GM12878 (cell line): Measurements from ENCODE around the gene PAQR7. TPM values are rescaled to one million over a fixed set of nuclear protein-coding genes. Genes with fewer than 3 reads are reported as not detected.

Experiments
- ATAC-seq: fragments of 200-7000 bp; cut with Tn5 transposase; 3 replicates; pipeline ENCODE4 v1.9.1; 2020; ENCODE audit warnings: mild to moderate bottlenecking, moderate library complexity
- BruUV-seq: library from RNA; stranded (reverse); fragments of 400-500 nt; replicated peaks from 2 replicates; lab custom pipeline; 2021; lab: Mats Ljungman, UMichigan
- CTCF ChIA-PET: fragments of 300-600 bp; sonication (Branson Sonifier 250); formaldehyde crosslinking; extraction: SDS; loops from one replicate; lab custom pipeline; 2021; ENCODE audit warnings: inconsistent platforms; lab: Yijun Ruan, JAX
- POLR2A ChIA-PET: fragments of 350-600 bp; formaldehyde crosslinking; extraction: SDS; loops from one replicate; lab custom pipeline; 2021; ENCODE audit warnings: inconsistent platforms; lab: Charles Lee
- RAD21 ChIA-PET: fragments of 300-600 bp; sonication (Branson Sonifier 250); formaldehyde crosslinking; loops from one replicate; lab custom pipeline; 2023; ENCODE audit warnings: antibody characterized with exemption; ENCODE audit not compliant: unreplicated experiment; lab: Charles Lee
- SMC1A ChIA-PET: fragments of 300-600 bp; sonication (Branson Sonifier 250); formaldehyde crosslinking; loops from one replicate; lab custom pipeline; 2023; ENCODE audit not compliant: unreplicated experiment, uncharacterized antibody; lab: Charles Lee
- DNase-seq: peaks from one replicate; pipeline ENCODE4 v3.0.0-alpha.2; 2011; ENCODE audit warnings: low read depth, low spot score
- FAIRE-seq: peaks from 3 replicates; lab custom pipeline; 2011; peaks lifted over from hg19 to GRCh38; lab: Jason Lieb, UNC
- H2AFZ ChIP-seq: 2 replicates; pipeline ENCODE4 v1.6.0; 2011; ENCODE audit warnings: low read depth, low read length, control low read depth; ENCODE audit not compliant: control insufficient read depth
- H3K27ac ChIP-seq: 2 replicates; pipeline ENCODE4 v1.5.1; 2011; ENCODE audit warnings: control low read depth; ENCODE audit not compliant: control insufficient read depth, insufficient read depth
- H3K27me3 ChIP-seq, 2 experiments: replicated peaks in 1 of 2; 2 replicates each; pipeline versions ENCODE4 v1.6.0 to v1.6.1; 2011; ENCODE audit warnings: low read length in 1 of 2; ENCODE audit not compliant: control insufficient read depth in 2 of 2, insufficient read depth in 2 of 2
- H3K36me3 ChIP-seq, 2 experiments: 2 replicates each; pipeline ENCODE4 v1.5.1; 2011; ENCODE audit warnings: low read length in 1 of 2; ENCODE audit not compliant: control insufficient read depth in 2 of 2, insufficient read depth in 2 of 2
- H3K4me1 ChIP-seq: 2 replicates; pipeline ENCODE4 v1.6.1; 2011; ENCODE audit warnings: mild to moderate bottlenecking, low read length, moderate library complexity, mixed read lengths; ENCODE audit not compliant: control insufficient read depth, insufficient read depth
- H3K4me2 ChIP-seq: 2 replicates; pipeline ENCODE4 v1.6.0; 2011; ENCODE audit warnings: control low read depth; ENCODE audit not compliant: control insufficient read depth, insufficient read depth
- H3K4me3 ChIP-seq: fragments of 200-600 bp; sonication (generic); 2 replicates; pipeline ENCODE4 v1.5.1; 2016
- H3K79me2 ChIP-seq: 2 replicates; pipeline ENCODE4 v1.6.0; 2011; ENCODE audit warnings: low read length; ENCODE audit not compliant: control insufficient read depth, insufficient read depth
- H3K9ac ChIP-seq: 2 replicates; pipeline ENCODE4 v1.8.0; 2011; ENCODE audit warnings: low read length, control low read depth, mixed read lengths; ENCODE audit not compliant: control insufficient read depth, insufficient read depth
- H3K9me3 ChIP-seq: replicated peaks from 3 replicates; pipeline ENCODE4 v1.5.1; 2011; ENCODE audit warnings: mild to moderate bottlenecking, low read length; ENCODE audit not compliant: control insufficient read depth, insufficient read depth
- H4K20me1 ChIP-seq: 2 replicates; pipeline ENCODE4 v1.6.0; 2011; ENCODE audit not compliant: control insufficient read depth, insufficient read depth
- GATAD2B ChIP-seq: fragments of 450-650 bp; conservative IDR thresholded peaks from 2 replicates; pipeline ENCODE4 v1.6.1; 2017; ENCODE audit warnings: low read depth, mild to moderate bottlenecking, moderate library complexity
- HDAC6 ChIP-seq: fragments of 200-600 bp; sonication (generic); IDR thresholded peaks from one replicate; pipeline ENCODE4 v1.8.0; 2017; ENCODE audit warnings: antibody characterized with exemption; ENCODE audit not compliant: unreplicated experiment
- STAT3 ChIP-seq: IDR thresholded peaks from 2 replicates; pipeline ENCODE4 v1.6.1; 2011; ENCODE audit warnings: low read depth, low read length, improper control_type of control experiment
- TAF1 ChIP-seq: IDR thresholded peaks from 2 replicates; pipeline ENCODE4 v1.6.1; 2011; ENCODE audit warnings: mild to moderate bottlenecking, low read depth, low read length, borderline replicate concordance
- WRNIP1 ChIP-seq: IDR thresholded peaks from 2 replicates; pipeline ENCODE4 v1.6.1; 2011; ENCODE audit warnings: low read depth, low read length, improper control_type of control experiment, borderline replicate concordance
- WGBS: methylation state at CpG from one replicate; pipeline ENCODE4 v1.1.6; 2016; ENCODE audit warnings: low lambda C conversion rate; ENCODE audit not compliant: insufficient replicate concordance, insufficient coverage; ENCODE audit errors: missing lambda C conversion rate; 5-methylcytosine and 5-hydroxymethylcytosine counted together
- in situ Hi-C: fragments of 300-500 bp; cut with MboI; formaldehyde crosslinking; loops from 9 replicates; pipeline ENCODE4 v1.14.3; 2018; ENCODE audit warnings: mixed read lengths
- intact Hi-C: fragments of 100-400 bp; cut with micrococcal nuclease; formaldehyde crosslinking; loops from one replicate; pipeline ENCODE4 v1.14.2; 2022; ENCODE audit not compliant: unreplicated experiment
- polyA plus RNA-seq, 11 experiments: library from polyadenylated mRNA; depleted of rRNA in 4 of 11; unstranded in 6 of 11; stranded (reverse) in 5 of 11; fragments of >200 nt; fragmentation: Nextera tagmentation in 4 of 11; fragmentation: Illumina TruSeq in 1 of 11; extraction: Ambion mirVana in 4 of 11; extraction: Trizol in 1 of 11; gene quantifications; 1 replicate in 1 of 11; 2 replicates in 10 of 11; pipeline versions ENCODE4 v1.2.1 to v1.2.3, GENCODE V29; 2011 to 2016; ENCODE audit warnings: inconsistent platforms in 2 of 11, missing spikeins in 2 of 11, low read depth in 1 of 11
- total RNA-seq, 4 experiments: library from RNA; depleted of rRNA in 3 of 4; stranded (reverse); fragments of >200 nt in 3 of 4; fragmentation: Illumina TruSeq in 1 of 4; extraction: Trizol in 1 of 4; gene quantifications; 2 replicates each; pipeline versions ENCODE4 v1.2.1 to v1.2.3, GENCODE V29; 2013 to 2021
- TF ChIP-seq, protein P1 (sequence below): fragments of 450-650 bp; IDR thresholded peaks from 2 replicates; pipeline ENCODE4 v1.6.1; 2018; ENCODE audit warnings: mild to moderate bottlenecking, low read depth, moderate library complexity; ENCODE audit not compliant: partially characterized antibody
- TF ChIP-seq, protein P2 (sequence below): fragments of 450-650 bp; IDR thresholded peaks from 2 replicates; pipeline ENCODE4 v1.6.1; 2014; ENCODE audit warnings: mild to moderate bottlenecking
- TF ChIP-seq, protein P3 (sequence below): fragments of 450-650 bp; IDR thresholded peaks from 2 replicates; pipeline ENCODE4 v1.6.1; 2016; ENCODE audit warnings: mild to moderate bottlenecking

PAQR7 gene
- total and polyA plus RNA-seq, 10 of the 15 experiments (the other 5 are each of a cell fraction or from before 2014, with no cell fraction given), result 1.1 to 8.8 (median 5.2) TPM

DNA sequence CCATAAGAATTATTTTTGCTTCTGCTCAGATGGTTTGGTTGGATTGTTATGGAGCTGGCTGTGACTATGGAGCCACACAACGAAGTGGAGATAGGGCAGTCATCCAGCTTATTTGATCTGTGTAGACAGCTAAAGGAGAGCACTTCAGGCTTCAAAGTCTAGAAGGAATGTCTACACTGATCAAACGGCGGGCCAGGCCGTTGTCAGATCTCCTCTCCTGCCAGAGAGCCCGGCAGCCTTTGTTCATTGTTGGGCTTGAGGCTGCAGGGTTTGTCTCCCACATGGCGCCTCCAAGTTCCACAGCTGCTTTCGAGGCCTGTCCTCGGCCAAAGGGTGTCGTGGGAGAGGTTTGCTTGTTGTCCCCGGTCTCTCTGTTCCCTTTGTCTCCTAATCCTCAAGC, 33.5 kb upstream of the PAQR7 start:
- ChIA-PET RAD21 (interaction anchor here (0.8 kb wide), 1 partner anchor 13 kb away, joined by 3 read pairs; no protein-coding TSS in a partner anchor), SMC1A (interaction anchor here (1.1 to 19.7 kb wide), 2 partner anchors 14 to 89 kb away, joined by 4 to 319 read pairs; partner anchors contain the start of gene PAFAH2), POLR2A (no interaction called here), CTCF (interaction anchor here (2.9 kb wide), 1 partner anchor 13 kb away, joined by 9 read pairs; no protein-coding TSS in a partner anchor)
- no peak for ATAC-seq
- peaks cover 15% of the 10 kb centered on the region for H3K79me2 ChIP-seq
- in situ Hi-C loops (no loop called here), intact Hi-C loops (no loop called here)
- H3K4me1 ChIP-seq, result peaks cover 4% of the 10 kb centered on the region; the same call in 1 of the 2 replicates
- TF ChIP-seq, protein P1, sequence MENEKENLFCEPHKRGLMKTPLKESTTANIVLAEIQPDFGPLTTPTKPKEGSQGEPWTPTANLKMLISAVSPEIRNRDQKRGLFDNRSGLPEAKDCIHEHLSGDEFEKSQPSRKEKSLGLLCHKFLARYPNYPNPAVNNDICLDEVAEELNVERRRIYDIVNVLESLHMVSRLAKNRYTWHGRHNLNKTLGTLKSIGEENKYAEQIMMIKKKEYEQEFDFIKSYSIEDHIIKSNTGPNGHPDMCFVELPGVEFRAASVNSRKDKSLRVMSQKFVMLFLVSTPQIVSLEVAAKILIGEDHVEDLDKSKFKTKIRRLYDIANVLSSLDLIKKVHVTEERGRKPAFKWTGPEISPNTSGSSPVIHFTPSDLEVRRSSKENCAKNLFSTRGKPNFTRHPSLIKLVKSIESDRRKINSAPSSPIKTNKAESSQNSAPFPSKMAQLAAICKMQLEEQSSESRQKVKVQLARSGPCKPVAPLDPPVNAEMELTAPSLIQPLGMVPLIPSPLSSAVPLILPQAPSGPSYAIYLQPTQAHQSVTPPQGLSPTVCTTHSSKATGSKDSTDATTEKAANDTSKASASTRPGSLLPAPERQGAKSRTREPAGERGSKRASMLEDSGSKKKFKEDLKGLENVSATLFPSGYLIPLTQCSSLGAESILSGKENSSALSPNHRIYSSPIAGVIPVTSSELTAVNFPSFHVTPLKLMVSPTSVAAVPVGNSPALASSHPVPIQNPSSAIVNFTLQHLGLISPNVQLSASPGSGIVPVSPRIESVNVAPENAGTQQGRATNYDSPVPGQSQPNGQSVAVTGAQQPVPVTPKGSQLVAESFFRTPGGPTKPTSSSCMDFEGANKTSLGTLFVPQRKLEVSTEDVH, result no peak
- TF ChIP-seq, protein P2, sequence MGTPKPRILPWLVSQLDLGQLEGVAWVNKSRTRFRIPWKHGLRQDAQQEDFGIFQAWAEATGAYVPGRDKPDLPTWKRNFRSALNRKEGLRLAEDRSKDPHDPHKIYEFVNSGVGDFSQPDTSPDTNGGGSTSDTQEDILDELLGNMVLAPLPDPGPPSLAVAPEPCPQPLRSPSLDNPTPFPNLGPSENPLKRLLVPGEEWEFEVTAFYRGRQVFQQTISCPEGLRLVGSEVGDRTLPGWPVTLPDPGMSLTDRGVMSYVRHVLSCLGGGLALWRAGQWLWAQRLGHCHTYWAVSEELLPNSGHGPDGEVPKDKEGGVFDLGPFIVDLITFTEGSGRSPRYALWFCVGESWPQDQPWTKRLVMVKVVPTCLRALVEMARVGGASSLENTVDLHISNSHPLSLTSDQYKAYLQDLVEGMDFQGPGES, result no peak
- TF ChIP-seq TAF1 (no peak), WRNIP1 (no peak), STAT3 (no peak), HDAC6 (no peak), GATAD2B (no peak)
- TF ChIP-seq, protein P3, sequence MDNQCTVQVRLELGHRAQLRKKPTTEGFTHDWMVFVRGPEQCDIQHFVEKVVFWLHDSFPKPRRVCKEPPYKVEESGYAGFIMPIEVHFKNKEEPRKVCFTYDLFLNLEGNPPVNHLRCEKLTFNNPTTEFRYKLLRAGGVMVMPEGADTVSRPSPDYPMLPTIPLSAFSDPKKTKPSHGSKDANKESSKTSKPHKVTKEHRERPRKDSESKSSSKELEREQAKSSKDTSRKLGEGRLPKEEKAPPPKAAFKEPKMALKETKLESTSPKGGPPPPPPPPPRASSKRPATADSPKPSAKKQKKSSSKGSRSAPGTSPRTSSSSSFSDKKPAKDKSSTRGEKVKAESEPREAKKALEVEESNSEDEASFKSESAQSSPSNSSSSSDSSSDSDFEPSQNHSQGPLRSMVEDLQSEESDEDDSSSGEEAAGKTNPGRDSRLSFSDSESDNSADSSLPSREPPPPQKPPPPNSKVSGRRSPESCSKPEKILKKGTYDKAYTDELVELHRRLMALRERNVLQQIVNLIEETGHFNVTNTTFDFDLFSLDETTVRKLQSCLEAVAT, result no peak
- no peaks in the 10 kb centered on the region; a peak in 3 of 4 replicates for H3K27me3 ChIP-seq
- BruUV-seq, result no TSS peak
- 49% methylated on average over 10 of the region's 10 CpGs for WGBS
- no peak overlapping the region for H3K27ac ChIP-seq
- H4K20me1 ChIP-seq, result no peaks in the 10 kb centered on the region
- FAIRE-seq, result no peak
- H3K4me2 ChIP-seq, result no peak overlapping the region
- DNase-seq, result no peak
- H3K9me3 ChIP-seq, result no peaks in the 10 kb centered on the region
- H3K36me3 ChIP-seq, result no peaks in the 10 kb centered on the region
- no peak overlapping the region for H3K9ac ChIP-seq
- no peak overlapping the region for H2AFZ ChIP-seq
- no peak overlapping the region for H3K4me3 ChIP-seq
